Mammary epithelial cell (primary cell): ENCODE results near the gene AADACL3.

Experiments used
- CTCF ChIP-seq, 2 donors: IDR thresholded peaks in 1 of 2; conservative IDR thresholded peaks in 1 of 2; 2 replicates each; pipeline ENCODE4 v1.5.1; 2011 to 2012; ENCODE audit warnings: inconsistent platforms in 2 of 2, low read length in 2 of 2, mild to moderate bottlenecking in 2 of 2, control low read depth in 1 of 2, low read depth in 1 of 2; ENCODE audit not compliant: insufficient read depth in 1 of 2; ENCODE audit errors: extremely low read depth in 1 of 2
- EZH2 ChIP-seq: IDR thresholded peaks from 2 replicates; pipeline ENCODE4 v1.6.1; 2012; ENCODE audit warnings: low read length, inconsistent platforms, borderline replicate concordance

DNA sequence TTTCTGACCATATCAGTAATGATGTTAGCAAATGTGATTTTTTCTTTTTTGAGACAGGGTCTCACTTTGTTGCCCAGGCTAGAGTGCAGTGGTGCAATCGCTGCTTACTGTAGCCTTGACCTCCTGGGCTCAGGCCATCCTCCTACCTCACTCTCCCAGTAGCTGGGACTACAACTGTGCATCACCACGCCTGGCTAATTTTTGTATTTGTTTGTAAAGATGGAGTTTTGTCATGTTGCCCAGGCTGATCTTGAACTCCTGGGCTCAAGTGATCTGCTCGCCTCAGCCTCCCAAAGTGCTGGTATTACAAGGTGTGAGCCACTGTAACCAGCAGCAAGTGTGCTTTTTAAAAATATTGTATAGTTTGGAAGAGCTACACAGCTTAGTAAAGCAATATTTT lies 26.0 kb downstream of the AADACL3 start:
- no peak for TF ChIP-seq CTCF (conservative IDR thresholded peaks at IDR 0.05 in 1 of 2, IDR thresholded peaks at IDR 0.05 in 1 of 2; ENCODE audit: extremely low read depth in 1 of 2, insufficient read depth in 1 of 2, low read depth in 1 of 2, low read length in 2 of 2)
- no peak for TF ChIP-seq EZH2
